Smooth muscle cell (in vitro differentiated cells): ENCODE measurements around the gene PKP4. TPM values are rescaled to one million over a fixed set of nuclear protein-coding genes. Genes with fewer than 3 reads are reported as not detected.
"Not testable (repeated sequence)": the region's sequence is repeated elsewhere in the genome, so short reads cannot be mapped to it uniquely, and the experiment has no call there.

ENCODE experiments used
- DNase-seq: peaks from one replicate; lab custom pipeline; 2025; ENCODE audit not compliant: unreplicated experiment; lab: John Stamatoyannopoulos, UW
- H2AFZ ChIP-seq: fragments of 200-600 bp; sonication (generic); 2 replicates; pipeline ENCODE4 v1.6.0; 2016; ENCODE audit warnings: antibody characterized with exemption, low read depth, mild to moderate bottlenecking
- H3F3A ChIP-seq: fragments of 200-600 bp; sonication (generic); 2 replicates; pipeline ENCODE4 v1.6.0; 2017; ENCODE audit warnings: antibody characterized with exemption, low read depth
- H3K27ac ChIP-seq: fragments of 200-600 bp; sonication (generic); 2 replicates; pipeline ENCODE4 v1.5.1; 2016; ENCODE audit warnings: low read depth, mild to moderate bottlenecking
- H3K27me3 ChIP-seq: fragments of 200-600 bp; sonication (generic); 2 replicates; pipeline ENCODE4 v1.6.1; 2016; ENCODE audit warnings: low read depth, mild to moderate bottlenecking
- H3K36me3 ChIP-seq: fragments of 200-600 bp; sonication (generic); 2 replicates; pipeline ENCODE4 v1.5.1; 2016; ENCODE audit warnings: low read depth
- H3K4me1 ChIP-seq: fragments of 200-600 bp; sonication (generic); 2 replicates; pipeline ENCODE4 v1.5.1; 2016; ENCODE audit warnings: low read depth
- H3K4me2 ChIP-seq: fragments of 200-600 bp; sonication (generic); 2 replicates; pipeline ENCODE4 v1.6.0; 2016; ENCODE audit warnings: mild to moderate bottlenecking
- H3K4me3 ChIP-seq: fragments of 200-600 bp; sonication (generic); 2 replicates; pipeline ENCODE4 v1.5.1; 2016; ENCODE audit warnings: mild to moderate bottlenecking
- H3K79me2 ChIP-seq: fragments of 200-600 bp; sonication (generic); 2 replicates; pipeline ENCODE4 v1.6.0; 2016; ENCODE audit warnings: low read depth, mild to moderate bottlenecking
- H3K9ac ChIP-seq: fragments of 200-600 bp; sonication (generic); 2 replicates; pipeline ENCODE4 v1.6.0; 2016; ENCODE audit warnings: low read depth
- H3K9me3 ChIP-seq: fragments of 200-600 bp; sonication (generic); replicated peaks from 2 replicates; pipeline ENCODE4 v1.5.1; 2016; ENCODE audit warnings: low read depth
- H4K20me1 ChIP-seq: fragments of 200-600 bp; sonication (generic); 2 replicates; pipeline ENCODE4 v1.6.0; 2016; ENCODE audit warnings: low read depth
- WGBS: methylation state at CpG from one replicate; pipeline ENCODE4 v1.1.7; 2016; ENCODE audit warnings: low lambda C conversion rate; 5-methylcytosine and 5-hydroxymethylcytosine counted together
- polyA plus RNA-seq: library from polyadenylated mRNA; unstranded; fragments of >200 nt; fragmentation: Nextera tagmentation; extraction: Ambion mirVana; gene quantifications from 2 replicates; pipeline ENCODE4 v1.2.1, GENCODE V29; 2016
- total RNA-seq: library from RNA; depleted of rRNA; stranded (reverse); fragments of >200 nt; gene quantifications from 2 replicates; pipeline ENCODE4 v1.2.3, GENCODE V29; 2014
- TF ChIP-seq, protein P1 (sequence below): fragments of 200-600 bp; sonication (generic); IDR thresholded peaks from 2 replicates; pipeline ENCODE4 v1.5.1; 2017; ENCODE audit warnings: borderline replicate concordance, mild to moderate bottlenecking, antibody characterized with exemption; ENCODE audit not compliant: insufficient read depth, poor library complexity, severe bottlenecking

PKP4 gene
- total and polyA plus RNA-seq, 2 experiments from 2014 or later: 2.4 to 14.0 TPM

DNA sequence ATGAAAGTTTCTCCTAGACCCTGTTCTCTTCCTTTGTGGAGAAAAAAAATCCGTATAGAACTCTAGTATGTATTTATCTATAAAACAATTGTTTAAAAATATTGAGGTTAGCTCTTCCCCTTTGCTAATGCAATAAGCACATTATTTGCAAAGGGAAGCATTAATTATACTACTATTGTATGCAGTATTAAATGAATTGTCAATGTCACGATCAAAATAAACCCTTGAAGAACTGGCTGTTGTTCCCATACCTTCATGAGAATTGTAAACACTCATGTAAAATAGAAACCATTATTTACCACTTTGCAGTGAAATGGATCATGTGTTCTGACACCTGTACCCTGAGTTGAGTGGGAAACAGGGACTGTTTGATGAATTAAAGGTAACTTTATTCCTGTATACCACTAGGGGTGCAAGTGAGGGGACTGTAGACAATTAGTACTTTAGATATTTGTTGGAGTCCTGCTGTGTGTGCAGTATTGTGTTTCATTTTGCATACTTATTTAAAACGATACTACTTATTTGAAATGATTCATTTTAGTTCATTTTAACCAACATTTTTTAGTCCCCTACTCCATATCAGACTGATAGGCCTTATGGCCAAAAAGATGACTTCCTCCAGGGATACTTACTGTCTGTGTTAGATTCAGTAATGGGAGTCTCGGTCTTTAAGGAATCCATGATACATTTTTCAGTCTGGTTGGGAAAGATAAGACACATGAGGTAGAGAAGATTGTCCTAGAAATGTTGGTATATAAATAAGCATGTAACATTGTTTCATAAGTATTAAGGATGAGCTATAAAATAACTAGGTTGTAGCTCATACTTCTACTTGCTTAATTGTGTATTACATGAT lies 7.9 kb downstream of the PKP4 start:
- peaks cover 68% of the 10 kb centered on the region for H3K79me2 ChIP-seq
- H3K9me3 ChIP-seq: no peaks in the 10 kb centered on the region
- TF ChIP-seq, protein P1, sequence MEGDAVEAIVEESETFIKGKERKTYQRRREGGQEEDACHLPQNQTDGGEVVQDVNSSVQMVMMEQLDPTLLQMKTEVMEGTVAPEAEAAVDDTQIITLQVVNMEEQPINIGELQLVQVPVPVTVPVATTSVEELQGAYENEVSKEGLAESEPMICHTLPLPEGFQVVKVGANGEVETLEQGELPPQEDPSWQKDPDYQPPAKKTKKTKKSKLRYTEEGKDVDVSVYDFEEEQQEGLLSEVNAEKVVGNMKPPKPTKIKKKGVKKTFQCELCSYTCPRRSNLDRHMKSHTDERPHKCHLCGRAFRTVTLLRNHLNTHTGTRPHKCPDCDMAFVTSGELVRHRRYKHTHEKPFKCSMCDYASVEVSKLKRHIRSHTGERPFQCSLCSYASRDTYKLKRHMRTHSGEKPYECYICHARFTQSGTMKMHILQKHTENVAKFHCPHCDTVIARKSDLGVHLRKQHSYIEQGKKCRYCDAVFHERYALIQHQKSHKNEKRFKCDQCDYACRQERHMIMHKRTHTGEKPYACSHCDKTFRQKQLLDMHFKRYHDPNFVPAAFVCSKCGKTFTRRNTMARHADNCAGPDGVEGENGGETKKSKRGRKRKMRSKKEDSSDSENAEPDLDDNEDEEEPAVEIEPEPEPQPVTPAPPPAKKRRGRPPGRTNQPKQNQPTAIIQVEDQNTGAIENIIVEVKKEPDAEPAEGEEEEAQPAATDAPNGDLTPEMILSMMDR: peak; percentile 44
- H3K27me3 ChIP-seq: no peaks in the 10 kb centered on the region
- H3K4me1 ChIP-seq: peaks cover 8% of the 10 kb centered on the region
- H4K20me1 ChIP-seq: peaks cover 53% of the 10 kb centered on the region
- no peaks in the 10 kb centered on the region for H3F3A ChIP-seq
- no peak overlapping the region for H3K9ac ChIP-seq
- H3K4me2 ChIP-seq: no peak overlapping the region
- no peak overlapping the region for H3K27ac ChIP-seq
- H3K36me3 ChIP-seq: no peaks in the 10 kb centered on the region
- 91% methylated on average over 4 of the region's 4 CpGs for WGBS
- no peak overlapping the region for H2AFZ ChIP-seq
- H3K4me3 ChIP-seq: no peak overlapping the region
- no peak for DNase-seq

DNA sequence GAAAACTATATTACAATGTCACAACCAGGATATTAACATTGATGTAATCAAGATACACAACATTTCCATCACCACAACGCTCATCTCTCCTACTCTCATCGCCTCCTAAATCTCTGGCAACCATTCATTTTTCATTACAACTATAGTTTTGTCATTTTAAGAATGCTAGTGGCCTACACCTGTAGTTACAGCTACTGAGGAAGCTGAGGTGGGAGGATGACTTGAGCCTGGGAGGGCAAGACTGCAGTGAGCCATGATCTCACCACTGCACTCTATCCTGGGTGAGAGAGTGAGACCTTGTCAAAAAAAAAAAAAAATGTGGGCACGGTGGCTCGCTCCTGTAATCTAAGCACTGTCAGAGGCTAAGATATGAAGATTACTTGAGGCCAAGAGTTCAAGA lies 10.5 kb downstream of the PKP4 start:
- Histone ChIP-seq H3K27ac (no peak overlapping the region), H3K79me2 (peaks cover 45% of the 10 kb centered on the region), H3K4me1 (peaks cover 8% of the 10 kb centered on the region), H3K4me2 (no peak overlapping the region), H2AFZ (no peak overlapping the region), H3K4me3 (no peak overlapping the region), H3K27me3 (no peaks in the 10 kb centered on the region), H3F3A (no peaks in the 10 kb centered on the region), H4K20me1 (peaks cover 36% of the 10 kb centered on the region), H3K9me3 (no peaks in the 10 kb centered on the region), H3K9ac (no peak overlapping the region), H3K36me3 (no peaks in the 10 kb centered on the region)
- no peak for DNase-seq
- 97% methylated on average over 4 of the region's 4 CpGs for WGBS
- TF ChIP-seq, protein P1: no peak

GRCh38 chr2:158472829-158473228 lies 16.1 kb downstream of the PKP4 start:
- H3K27ac ChIP-seq, H3K4me1 ChIP-seq, H3K27me3 ChIP-seq, H3K4me3 ChIP-seq, H3K9ac ChIP-seq, H4K20me1 ChIP-seq, H3F3A ChIP-seq, H3K9me3 ChIP-seq, H3K4me2 ChIP-seq, H3K36me3 ChIP-seq, DNase-seq, H3K79me2 ChIP-seq, H2AFZ ChIP-seq: not testable (repeated sequence)
- WGBS: 97% methylated on average over 3 of the region's 3 CpGs

GRCh38 chr2:158473300-158473699 lies 16.5 kb downstream of the PKP4 start:
- H3K9me3 ChIP-seq, H3F3A ChIP-seq, H3K9ac ChIP-seq, H2AFZ ChIP-seq, H3K36me3 ChIP-seq, H3K4me3 ChIP-seq, H4K20me1 ChIP-seq, H3K79me2 ChIP-seq, DNase-seq, H3K27me3 ChIP-seq, H3K4me2 ChIP-seq, H3K27ac ChIP-seq, H3K4me1 ChIP-seq: not testable (repeated sequence)
- WGBS: 100% methylated on average over 3 of the region's 3 CpGs
